HG03457 (cell line): ENCODE results near the gene TMEM248.
"Not testable (repeated sequence)": the region's sequence is repeated elsewhere in the genome, so short reads cannot be mapped to it uniquely, and the experiment has no call there.

Experiments
- ATAC-seq: cut with Tn5 transposase; IDR thresholded peaks from one replicate; pipeline ENCODE4 v1.9.1; 2021; ENCODE audit warnings: moderate number of reproducible peaks; ENCODE audit not compliant: unreplicated experiment

Gene TMEM248

GRCh38 chr7:66907731-66908130 lies 13.3 kb upstream of the TMEM248 start:
- no peak for ATAC-seq

DNA sequence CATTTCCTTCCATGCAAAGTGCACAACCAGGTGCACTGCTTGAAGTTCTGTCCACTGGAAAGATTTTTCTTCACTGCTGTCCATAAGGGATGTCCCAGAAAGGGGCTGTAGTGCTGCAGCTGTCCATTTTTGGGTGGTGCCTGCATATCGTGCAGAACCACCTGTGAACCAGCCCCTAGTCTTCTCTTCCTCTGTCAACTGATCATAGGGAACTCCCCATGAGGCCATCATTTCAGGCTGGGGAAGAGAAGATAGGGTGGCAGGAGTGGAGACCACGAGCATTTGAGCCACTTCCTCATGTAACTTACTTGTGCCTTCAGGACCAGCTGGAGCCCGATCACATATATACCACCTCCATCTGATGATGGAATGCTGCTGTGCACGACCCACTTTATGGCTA lies 12.4 kb upstream of the TMEM248 start:
- ATAC-seq, result not testable (repeated sequence)

DNA sequence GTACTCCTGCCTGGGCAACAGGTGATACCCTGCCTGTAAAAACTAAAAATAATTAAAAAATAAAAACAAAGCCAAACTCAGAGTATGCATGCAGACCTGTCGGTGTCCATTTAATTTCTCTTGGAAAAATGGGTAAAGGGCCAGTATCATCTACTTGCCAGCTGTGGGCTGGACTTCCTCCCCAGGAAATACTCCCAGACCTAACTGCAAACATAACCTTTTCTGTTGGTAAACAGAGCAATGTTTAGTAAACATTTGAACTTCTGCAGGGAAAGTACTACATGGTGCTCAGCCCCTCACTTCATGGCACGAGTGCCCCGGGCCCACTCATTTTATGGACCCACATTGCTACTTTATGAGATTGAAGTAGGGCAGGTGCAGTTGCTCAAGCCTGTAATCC lies 10.2 kb upstream of the TMEM248 start:
- ATAC-seq, result no peak

DNA sequence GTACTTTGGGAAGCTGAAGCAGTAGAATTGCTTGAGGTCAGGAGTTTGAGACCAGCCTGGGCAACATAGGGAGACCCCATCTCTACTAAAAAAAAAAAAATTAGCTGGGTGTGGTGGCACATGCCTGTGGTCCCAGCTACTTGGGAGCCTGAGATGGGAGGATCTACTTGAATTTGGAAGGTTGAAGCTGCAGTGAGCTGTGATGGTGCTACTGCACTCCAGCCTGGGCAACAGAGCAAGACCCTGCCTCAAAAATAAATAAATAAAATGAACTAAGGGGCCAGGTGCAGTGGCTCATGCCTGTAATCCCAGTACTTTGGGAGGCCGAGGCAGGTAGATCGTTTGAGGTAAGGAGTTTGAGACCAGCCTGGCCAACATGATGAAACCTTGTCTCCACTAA lies 9.8 kb upstream of the TMEM248 start:
- ATAC-seq, result not testable (repeated sequence)

GRCh38 chr7:66912195-66912594 lies 8.8 kb upstream of the TMEM248 start:
- ATAC-seq, result no peak

- no peak for ATAC-seq
These were observed 7.6 kb upstream of the TMEM248 start for GRCh38 chr7:66913118-66914037.

GRCh38 chr7:66917904-66918303 lies 3.1 kb upstream of the TMEM248 start:
- not testable (repeated sequence) for ATAC-seq

- no peak for ATAC-seq
These were observed 1.7 kb upstream of the TMEM248 start for GRCh38 chr7:66919304-66919703.

GRCh38 chr7:66919704-66920103 lies 1.3 kb upstream of the TMEM248 start:
- no peak for ATAC-seq

DNA sequence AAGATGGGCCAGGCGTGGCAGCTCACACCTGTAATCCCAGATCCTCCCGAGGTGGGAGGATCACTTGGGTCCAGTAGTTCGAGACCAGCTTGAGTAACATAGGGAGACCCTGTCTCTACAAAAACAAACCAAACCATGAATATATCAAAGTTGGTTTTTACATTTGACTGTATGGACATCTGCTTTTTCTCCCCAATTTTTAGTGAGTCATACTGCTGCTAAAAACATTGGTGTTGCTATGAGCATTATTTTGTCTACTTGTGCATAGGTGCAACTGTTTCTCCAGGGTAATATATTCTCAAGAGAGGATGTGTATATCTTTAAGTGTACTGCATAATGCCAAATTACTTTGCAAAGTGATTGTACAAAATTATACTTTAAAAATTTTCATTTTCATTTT lies 769 bp upstream of the TMEM248 start:
- no peak for ATAC-seq

- peak; percentile 3 for ATAC-seq
These were observed 432 bp downstream of the TMEM248 start for GRCh38 chr7:66921396-66921917.

DNA sequence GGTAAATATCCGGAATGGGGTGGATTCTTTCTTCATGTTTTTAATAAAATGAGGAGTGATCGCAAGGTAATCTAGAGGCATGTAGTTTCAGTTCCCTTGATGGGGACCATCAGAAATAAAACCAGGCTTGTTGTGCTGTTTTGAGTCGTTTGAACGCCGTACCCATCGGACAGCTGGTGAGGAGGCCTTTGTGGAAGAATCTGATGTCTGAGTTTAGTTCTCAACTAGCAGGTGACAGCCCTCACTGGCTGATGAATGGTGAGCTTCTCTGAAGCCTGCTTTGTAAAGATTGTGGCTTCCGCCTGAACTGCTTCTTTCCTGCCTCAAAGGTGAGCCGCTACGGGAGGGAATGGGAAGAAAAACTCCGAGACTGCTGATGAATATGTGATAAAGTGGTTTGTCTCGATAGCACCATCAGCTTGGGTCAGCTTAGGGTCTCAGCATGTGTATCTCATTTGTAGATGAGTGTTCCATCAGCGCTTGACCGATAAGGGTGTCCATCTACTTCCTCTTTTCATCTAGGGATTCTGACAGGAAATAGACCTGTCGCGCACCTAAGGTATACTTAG lies 977 bp downstream of the TMEM248 start:
- ATAC-seq, result no peak

DNA sequence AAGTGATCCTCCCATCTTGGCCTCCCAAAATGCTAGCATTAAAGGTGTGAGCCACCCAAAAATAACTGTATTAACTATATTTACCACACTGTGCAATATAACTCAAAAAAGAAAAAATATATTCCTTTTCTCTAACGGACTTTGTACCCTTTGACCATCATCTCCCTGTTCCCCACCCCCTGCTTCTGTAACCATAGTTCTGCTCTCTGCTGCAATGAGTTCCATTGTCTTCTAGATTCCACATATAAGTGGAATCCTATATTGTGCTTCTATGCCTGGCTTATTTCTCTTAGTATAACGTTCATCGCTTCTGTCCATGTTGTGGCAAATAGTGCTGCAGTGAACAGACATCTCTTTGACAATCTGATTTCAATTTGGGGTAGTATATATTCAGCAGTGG lies 4.2 kb downstream of the TMEM248 start:
- ATAC-seq, result no peak

DNA sequence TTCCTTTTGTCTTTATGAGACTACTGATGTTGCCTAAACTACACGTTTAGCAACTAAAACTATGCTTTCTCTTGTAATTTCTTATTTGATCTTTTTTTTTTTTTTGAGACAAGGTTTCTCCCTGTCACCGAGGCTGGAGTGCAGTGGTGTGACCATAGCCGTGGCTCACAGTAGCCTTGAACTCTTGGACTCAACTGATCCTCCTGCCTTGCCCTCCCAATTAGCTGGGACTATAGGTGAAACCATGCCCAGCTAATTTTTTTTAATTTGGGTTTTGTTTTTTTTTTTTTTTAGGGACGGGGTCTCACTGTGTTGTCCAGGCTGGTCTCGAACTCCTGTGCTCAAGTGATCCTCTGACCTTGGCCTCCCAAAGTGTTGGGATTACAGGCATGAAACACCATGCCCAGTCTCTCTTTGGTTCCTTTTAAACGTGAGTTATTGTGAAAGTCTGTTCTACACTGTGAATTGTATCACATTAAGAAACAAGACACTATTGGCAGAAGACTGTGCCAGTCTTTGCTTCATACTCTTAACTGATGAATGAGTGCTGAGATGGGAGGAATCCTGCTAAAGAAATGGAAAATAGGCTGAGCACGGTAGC lies 6.4 kb downstream of the TMEM248 start:
- no peak for ATAC-seq

- no peak for ATAC-seq
These were observed 7.4 kb downstream of the TMEM248 start for GRCh38 chr7:66928388-66928787.

GRCh38 chr7:66929165-66929564 lies 8.1 kb downstream of the TMEM248 start:
- no peak for ATAC-seq

DNA sequence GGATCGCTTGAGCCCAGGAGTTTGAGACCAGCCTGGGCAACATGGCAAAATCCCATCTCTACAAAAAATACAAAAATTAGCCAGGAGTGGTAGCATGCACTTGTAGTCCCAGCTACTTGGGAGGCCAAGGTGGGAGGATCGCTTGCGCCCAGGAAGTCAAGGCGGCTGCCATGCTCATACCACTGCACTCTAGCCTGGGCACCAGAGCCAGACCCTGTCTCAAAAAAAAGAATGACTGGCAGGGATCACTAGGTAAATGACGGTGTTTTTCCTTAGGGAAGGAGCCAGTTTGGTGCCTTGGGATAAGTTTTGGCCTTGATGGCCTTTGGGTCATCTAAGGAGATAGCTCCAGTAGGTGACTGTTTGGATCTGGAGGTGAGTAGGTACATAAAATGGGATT lies 8.9 kb downstream of the TMEM248 start:
- ATAC-seq, result no peak

DNA sequence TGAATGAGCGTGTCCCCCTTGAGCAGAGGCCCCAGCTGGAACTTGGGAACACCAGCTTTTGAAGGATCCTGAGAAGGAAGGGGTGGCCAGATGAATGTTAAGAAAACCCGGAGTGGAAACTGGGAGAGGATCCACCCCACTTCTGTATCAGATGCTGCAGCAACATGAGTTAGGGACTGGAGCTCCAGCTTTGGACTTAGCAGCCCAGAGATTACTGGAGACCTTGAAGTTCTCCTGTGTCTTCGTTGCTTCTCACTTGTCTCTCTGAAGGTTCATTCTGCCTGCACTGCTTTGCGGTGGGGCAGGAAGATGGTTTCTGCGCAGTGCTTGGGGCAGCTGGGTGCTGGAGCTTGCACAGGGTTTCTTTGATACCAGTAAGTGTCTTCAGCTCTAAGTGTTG lies 9.3 kb downstream of the TMEM248 start:
- ATAC-seq, result no peak

GRCh38 chr7:66933469-66933868 lies 12.4 kb downstream of the TMEM248 start:
- ATAC-seq, result no peak

GRCh38 chr7:66937940-66938339 lies 16.9 kb downstream of the TMEM248 start:
- ATAC-seq, result no peak

- ATAC-seq, result no peak
These were observed 18.3 kb downstream of the TMEM248 start for GRCh38 chr7:66939325-66939724.

- ATAC-seq, result no peak
These were observed 25.5 kb downstream of the TMEM248 start for GRCh38 chr7:66946545-66946944.
